H1 (cell line): Measurements from ENCODE around the gene CACNA1D. TPM values are rescaled to one million over a fixed set of nuclear protein-coding genes. Genes with fewer than 3 reads are reported as not detected.

Experiments used
- FOSL1 ChIP-seq: IDR thresholded peaks from 2 replicates; pipeline ENCODE4 v1.6.1; 2011; ENCODE audit warnings: mild to moderate bottlenecking, low read depth, low read length, moderate library complexity; ENCODE audit not compliant: insufficient read depth
- NANOG ChIP-seq: IDR thresholded peaks from 2 replicates; pipeline ENCODE4 v1.6.1; 2011; ENCODE audit warnings: low read length, low read depth, mild to moderate bottlenecking, inconsistent platforms; ENCODE audit not compliant: insufficient read depth, poor library complexity, severe bottlenecking
- POLR2AphosphoS5 ChIP-seq: IDR thresholded peaks from 2 replicates; pipeline ENCODE4 v1.6.1; 2011; ENCODE audit warnings: low read depth, low read length
- RAD21 ChIP-seq, 2 experiments: IDR thresholded peaks in 1 of 2; conservative IDR thresholded peaks in 1 of 2; 2 replicates each; pipeline ENCODE4 v1.6.1; 2011; ENCODE audit warnings: low read depth in 2 of 2, low read length in 2 of 2, improper control_type of control experiment in 1 of 2, inconsistent platforms in 1 of 2, mild to moderate bottlenecking in 1 of 2, moderate library complexity in 1 of 2
- polyA plus RNA-seq, 7 experiments: library from polyadenylated mRNA; depleted of rRNA in 3 of 7; stranded (reverse) in 5 of 7; unstranded in 2 of 7; fragments of >200 nt in 5 of 7; fragments of 200-250 nt in 2 of 7; gene quantifications; 1 replicate in 5 of 7; 2 replicates in 1 of 7; 4 replicates in 1 of 7; pipeline versions ENCODE4 v1.2.1 to v1.2.3, GENCODE V29; 2011 to 2013; ENCODE audit warnings: missing spikeins in 2 of 7, mixed read lengths in 2 of 7
- total RNA-seq: library from RNA; stranded (reverse); fragmentation: NEBNext Ultra II Directional; extraction: Animal tissue kit (Norgen Biotek cat#: 25700); gene quantifications from 2 replicates; pipeline ENCODE4 v1.2.1, GENCODE V29; 2021

The CACNA1D gene
- total and polyA plus RNA-seq, 2 of the 8 experiments (the other 6 are each of a cell fraction or from before 2014, with no cell fraction given) = 2.0 to 2.9 TPM

GRCh38 chr3:53748512-53749271 lies 254.3 kb downstream of the CACNA1D start (continued):
- TF ChIP-seq FOSL1 (no peak), NANOG (peak; percentile 85), RAD21 (IDR thresholded peaks at IDR 0.05 in 1 of 2, conservative IDR thresholded peaks at IDR 0.05 in 1 of 2; ENCODE audit: low read depth in 2 of 2, low read length in 2 of 2) (no peak), POLR2AphosphoS5 (no peak)
- TF ChIP-seq, all 59 proteins: peak for 2
